ENCODE data around the gene FSIP1. TPM values are rescaled to one million over a fixed set of nuclear protein-coding genes. Genes with fewer than 3 reads are reported as not detected.

Gene FSIP1
- total RNA-seq, 1 donor: 3.6 TPM

DNA sequence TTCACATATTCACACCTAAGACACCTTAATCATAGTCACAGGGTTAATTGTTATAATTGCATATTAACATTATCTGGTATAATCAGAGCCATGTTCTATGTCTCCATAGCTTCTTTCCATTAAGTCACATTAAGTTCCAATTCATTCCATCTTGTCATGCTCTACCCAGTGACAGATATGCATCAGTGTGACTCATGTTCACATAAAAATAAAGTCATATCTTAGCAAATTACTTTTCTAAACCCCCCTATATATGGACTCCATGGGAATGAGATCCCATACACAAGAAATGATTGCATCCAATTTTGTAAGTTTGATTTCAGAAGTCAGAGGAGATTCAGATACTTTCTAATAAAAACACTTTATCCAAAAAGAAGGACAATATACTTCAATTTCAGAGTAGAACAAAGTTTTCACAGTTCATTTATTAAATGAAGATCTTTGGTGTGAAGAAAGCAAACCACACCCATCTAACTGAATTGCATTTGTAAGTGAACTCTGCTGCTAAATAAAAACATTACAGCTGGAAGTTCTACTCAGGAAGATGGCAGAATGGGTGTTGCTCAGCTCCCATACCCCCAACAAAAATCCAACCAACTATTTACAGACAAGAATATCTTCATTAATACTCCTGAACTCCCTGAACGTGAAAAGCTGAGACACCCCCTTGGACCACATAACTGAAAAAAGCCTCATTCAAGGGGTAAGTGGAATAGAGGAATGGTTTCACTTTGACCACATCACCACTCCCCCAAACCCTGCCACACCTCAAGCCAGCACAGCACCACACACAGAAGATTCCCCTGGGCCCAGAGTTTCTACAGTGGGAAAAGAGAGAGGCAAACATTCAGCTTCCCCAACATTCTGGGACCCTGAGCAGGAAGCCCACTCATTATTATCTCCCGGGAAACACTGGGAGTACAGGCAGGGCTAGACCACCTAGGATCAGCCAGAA is 174.2 kb downstream of the FSIP1 start:
- H3K27ac ChIP-seq (ENCODE audit: low read depth, low read length): no peak overlapping the region

DNA sequence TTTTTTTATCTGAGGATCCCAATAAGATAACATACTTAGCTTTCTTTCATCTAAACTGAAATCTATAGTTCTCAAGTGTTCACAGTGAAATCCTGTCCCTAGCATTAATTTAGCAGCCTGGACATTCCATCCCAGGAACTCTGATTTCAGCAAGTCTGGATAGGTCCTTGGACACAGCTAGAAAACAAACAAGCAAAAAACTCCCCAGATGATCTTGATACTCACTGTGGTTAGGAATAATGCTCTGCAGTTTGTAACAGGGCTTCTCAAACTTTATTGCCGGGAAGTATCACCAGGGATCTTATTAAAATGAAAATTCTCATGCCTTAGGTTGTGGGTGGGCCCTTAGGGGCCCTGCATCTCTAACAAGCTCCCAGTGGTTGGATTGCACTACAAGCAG is 177.5 kb downstream of the FSIP1 start:
- no peaks in the 10 kb centered on the region for H3K4me1 ChIP-seq (ENCODE audit: insufficient read depth, low read length)
- no peak overlapping the region for H3K4me2 ChIP-seq (ENCODE audit: insufficient read depth, low read length)
- no peaks in the 10 kb centered on the region for H3K36me3 ChIP-seq (ENCODE audit: insufficient read depth, low read length)
- H3K27me3 ChIP-seq (ENCODE audit: insufficient read depth, low read length): no peaks in the 10 kb centered on the region
- H3K9me3 ChIP-seq (ENCODE audit: low read depth, low read length): no peaks in the 10 kb centered on the region
- no peak overlapping the region for H2AFZ ChIP-seq (ENCODE audit: low read length)
- no peaks in the 10 kb centered on the region for H4K20me1 ChIP-seq (ENCODE audit: insufficient read depth, low read length)
- no peak overlapping the region for H3K27ac ChIP-seq (ENCODE audit: low read depth, low read length)
- H3K4me3 ChIP-seq (ENCODE audit: insufficient read depth, low read length): no peak overlapping the region
- no peaks in the 10 kb centered on the region for H3K79me2 ChIP-seq (ENCODE audit: insufficient read depth, low read length)
- TF ChIP-seq, protein P1, sequence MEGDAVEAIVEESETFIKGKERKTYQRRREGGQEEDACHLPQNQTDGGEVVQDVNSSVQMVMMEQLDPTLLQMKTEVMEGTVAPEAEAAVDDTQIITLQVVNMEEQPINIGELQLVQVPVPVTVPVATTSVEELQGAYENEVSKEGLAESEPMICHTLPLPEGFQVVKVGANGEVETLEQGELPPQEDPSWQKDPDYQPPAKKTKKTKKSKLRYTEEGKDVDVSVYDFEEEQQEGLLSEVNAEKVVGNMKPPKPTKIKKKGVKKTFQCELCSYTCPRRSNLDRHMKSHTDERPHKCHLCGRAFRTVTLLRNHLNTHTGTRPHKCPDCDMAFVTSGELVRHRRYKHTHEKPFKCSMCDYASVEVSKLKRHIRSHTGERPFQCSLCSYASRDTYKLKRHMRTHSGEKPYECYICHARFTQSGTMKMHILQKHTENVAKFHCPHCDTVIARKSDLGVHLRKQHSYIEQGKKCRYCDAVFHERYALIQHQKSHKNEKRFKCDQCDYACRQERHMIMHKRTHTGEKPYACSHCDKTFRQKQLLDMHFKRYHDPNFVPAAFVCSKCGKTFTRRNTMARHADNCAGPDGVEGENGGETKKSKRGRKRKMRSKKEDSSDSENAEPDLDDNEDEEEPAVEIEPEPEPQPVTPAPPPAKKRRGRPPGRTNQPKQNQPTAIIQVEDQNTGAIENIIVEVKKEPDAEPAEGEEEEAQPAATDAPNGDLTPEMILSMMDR (IDR thresholded peaks at IDR 0.05; ENCODE audit: extremely low read depth, low read depth, low read length): no peak
- no peak for DNase-seq (ENCODE audit: insufficient read length, low spot score, missing footprints)

More for the DNA sequence above, 174.2 kb downstream of the FSIP1 start:
- H3K79me2 ChIP-seq (ENCODE audit: insufficient read depth, low read length): no peaks in the 10 kb centered on the region
- no peaks in the 10 kb centered on the region for H3K9me3 ChIP-seq (ENCODE audit: low read depth, low read length)
- no peaks in the 10 kb centered on the region for H3K36me3 ChIP-seq (ENCODE audit: insufficient read depth, low read length)
- H3K4me1 ChIP-seq (ENCODE audit: insufficient read depth, low read length): no peaks in the 10 kb centered on the region
- no peak for DNase-seq (ENCODE audit: insufficient read length, low spot score, missing footprints)
- no peak overlapping the region for H3K4me3 ChIP-seq (ENCODE audit: insufficient read depth, low read length)
- TF ChIP-seq, protein P1 (IDR thresholded peaks at IDR 0.05; ENCODE audit: extremely low read depth, low read depth, low read length): no peak
- no peaks in the 10 kb centered on the region for H3K27me3 ChIP-seq (ENCODE audit: insufficient read depth, low read length)
- no peak overlapping the region for H2AFZ ChIP-seq (ENCODE audit: low read length)
- H4K20me1 ChIP-seq (ENCODE audit: insufficient read depth, low read length): no peaks in the 10 kb centered on the region
- no peak overlapping the region for H3K4me2 ChIP-seq (ENCODE audit: insufficient read depth, low read length)

DNA sequence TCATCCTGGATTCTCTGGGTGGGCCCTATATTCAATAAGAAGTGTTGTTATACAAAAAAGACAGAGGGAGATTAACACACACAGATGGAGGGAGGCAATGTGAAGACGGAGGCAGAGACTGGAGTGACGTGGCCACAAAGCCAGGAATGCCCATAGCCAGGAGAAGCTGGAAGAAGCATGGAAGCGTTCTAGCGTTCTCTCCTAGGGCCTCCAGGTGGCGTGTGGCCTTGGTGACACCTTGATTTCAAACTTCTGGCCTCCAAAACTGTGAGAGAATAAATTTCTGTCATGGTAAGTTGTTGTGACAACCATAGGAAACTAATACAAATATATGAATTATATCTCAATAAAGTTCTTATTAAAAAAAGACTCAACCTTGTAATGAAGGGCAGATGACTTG is 180.5 kb downstream of the FSIP1 start:
- Histone ChIP-seq H3K36me3 (ENCODE audit: insufficient read depth, low read length) (no peaks in the 10 kb centered on the region), H3K79me2 (ENCODE audit: insufficient read depth, low read length) (no peaks in the 10 kb centered on the region), H3K4me3 (ENCODE audit: insufficient read depth, low read length) (no peak overlapping the region), H3K27ac (ENCODE audit: low read depth, low read length) (no peak overlapping the region), H3K4me1 (ENCODE audit: insufficient read depth, low read length) (no peaks in the 10 kb centered on the region), H3K4me2 (ENCODE audit: insufficient read depth, low read length) (no peak overlapping the region), H2AFZ (ENCODE audit: low read length) (no peak overlapping the region), H4K20me1 (ENCODE audit: insufficient read depth, low read length) (no peaks in the 10 kb centered on the region), H3K27me3 (ENCODE audit: insufficient read depth, low read length) (no peaks in the 10 kb centered on the region), H3K9me3 (ENCODE audit: low read depth, low read length) (no peaks in the 10 kb centered on the region)
- DNase-seq (ENCODE audit: insufficient read length, low spot score, missing footprints): no peak
- TF ChIP-seq, protein P1 (IDR thresholded peaks at IDR 0.05; ENCODE audit: extremely low read depth, low read depth, low read length): peak; percentile 13

DNA sequence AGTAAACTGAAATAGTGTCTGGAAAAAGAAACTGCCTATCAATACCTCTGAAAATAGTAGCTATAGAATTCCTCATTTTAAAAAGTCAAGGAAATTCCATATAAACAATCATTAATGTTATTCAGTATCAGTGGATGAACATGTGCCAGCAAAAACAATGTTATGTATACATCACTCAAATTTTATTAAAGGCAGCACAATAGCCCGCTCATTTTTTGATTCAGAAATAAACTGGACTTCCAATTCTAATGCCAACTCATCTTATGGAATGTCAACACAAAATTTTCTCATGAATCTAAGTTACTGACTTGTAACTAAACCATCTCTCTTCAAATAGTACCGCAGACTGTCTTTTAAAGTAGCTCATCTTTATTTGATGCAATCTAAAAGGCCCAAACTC is 182.8 kb downstream of the FSIP1 start:
- Histone ChIP-seq H2AFZ (ENCODE audit: low read length) (no peak overlapping the region), H3K4me2 (ENCODE audit: insufficient read depth, low read length) (no peak overlapping the region), H3K27me3 (ENCODE audit: insufficient read depth, low read length) (no peaks in the 10 kb centered on the region), H3K9me3 (ENCODE audit: low read depth, low read length) (no peaks in the 10 kb centered on the region), H3K27ac (ENCODE audit: low read depth, low read length) (no peak overlapping the region), H4K20me1 (ENCODE audit: insufficient read depth, low read length) (peaks cover 9% of the 10 kb centered on the region), H3K4me3 (ENCODE audit: insufficient read depth, low read length) (no peak overlapping the region), H3K36me3 (ENCODE audit: insufficient read depth, low read length) (peaks cover 17% of the 10 kb centered on the region), H3K4me1 (ENCODE audit: insufficient read depth, low read length) (no peaks in the 10 kb centered on the region), H3K79me2 (ENCODE audit: insufficient read depth, low read length) (no peaks in the 10 kb centered on the region)
- no peak for DNase-seq (ENCODE audit: insufficient read length, low spot score, missing footprints)
- TF ChIP-seq, protein P1 (IDR thresholded peaks at IDR 0.05; ENCODE audit: extremely low read depth, low read depth, low read length): no peak

Data from osteoblast (primary cell).